ENCODE data around the gene IQSEC1.

The IQSEC1 gene

DNA sequence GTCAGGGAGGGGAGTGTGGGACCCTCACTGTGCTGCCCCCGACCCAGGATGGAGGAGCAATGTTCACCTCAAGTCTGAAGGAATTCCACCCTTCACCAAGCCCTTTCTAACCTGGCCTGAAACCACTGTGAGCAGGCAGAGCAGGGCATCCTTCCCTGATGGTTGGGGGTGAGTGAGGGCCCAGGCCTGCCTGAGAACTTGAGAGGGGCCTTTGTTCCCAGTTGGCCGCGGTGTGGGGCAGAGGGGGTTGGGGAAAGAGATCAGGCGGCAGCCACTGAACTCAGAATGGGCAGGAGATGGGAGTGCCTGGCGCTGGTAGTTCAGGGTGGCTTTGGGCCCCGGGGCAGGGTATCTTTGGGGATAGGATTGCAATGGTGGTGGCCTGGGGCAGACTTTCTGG, 128.4 kb downstream of the IQSEC1 start:
- no peak for DNase-seq

DNA sequence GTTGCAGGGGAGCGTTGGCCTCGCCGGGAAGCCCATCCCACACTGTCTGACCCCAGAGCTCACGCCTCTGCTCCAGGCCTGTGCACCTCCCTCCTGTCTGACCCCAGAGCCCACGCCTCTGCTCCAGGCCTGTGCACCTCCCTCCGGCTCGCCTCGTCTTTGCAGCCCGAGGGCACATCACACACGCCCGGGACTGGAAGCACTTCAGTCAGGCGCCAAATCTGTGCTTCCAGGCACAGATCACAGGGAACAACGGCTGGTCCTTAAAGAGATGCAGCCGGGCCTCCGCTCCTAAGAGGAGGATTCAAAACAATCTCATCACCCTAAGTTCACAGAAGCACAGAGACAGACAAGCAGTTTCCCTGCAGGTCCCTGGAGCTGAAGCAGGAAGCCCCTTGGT, 128.8 kb downstream of the IQSEC1 start:
- DNase-seq: no peak

DNA sequence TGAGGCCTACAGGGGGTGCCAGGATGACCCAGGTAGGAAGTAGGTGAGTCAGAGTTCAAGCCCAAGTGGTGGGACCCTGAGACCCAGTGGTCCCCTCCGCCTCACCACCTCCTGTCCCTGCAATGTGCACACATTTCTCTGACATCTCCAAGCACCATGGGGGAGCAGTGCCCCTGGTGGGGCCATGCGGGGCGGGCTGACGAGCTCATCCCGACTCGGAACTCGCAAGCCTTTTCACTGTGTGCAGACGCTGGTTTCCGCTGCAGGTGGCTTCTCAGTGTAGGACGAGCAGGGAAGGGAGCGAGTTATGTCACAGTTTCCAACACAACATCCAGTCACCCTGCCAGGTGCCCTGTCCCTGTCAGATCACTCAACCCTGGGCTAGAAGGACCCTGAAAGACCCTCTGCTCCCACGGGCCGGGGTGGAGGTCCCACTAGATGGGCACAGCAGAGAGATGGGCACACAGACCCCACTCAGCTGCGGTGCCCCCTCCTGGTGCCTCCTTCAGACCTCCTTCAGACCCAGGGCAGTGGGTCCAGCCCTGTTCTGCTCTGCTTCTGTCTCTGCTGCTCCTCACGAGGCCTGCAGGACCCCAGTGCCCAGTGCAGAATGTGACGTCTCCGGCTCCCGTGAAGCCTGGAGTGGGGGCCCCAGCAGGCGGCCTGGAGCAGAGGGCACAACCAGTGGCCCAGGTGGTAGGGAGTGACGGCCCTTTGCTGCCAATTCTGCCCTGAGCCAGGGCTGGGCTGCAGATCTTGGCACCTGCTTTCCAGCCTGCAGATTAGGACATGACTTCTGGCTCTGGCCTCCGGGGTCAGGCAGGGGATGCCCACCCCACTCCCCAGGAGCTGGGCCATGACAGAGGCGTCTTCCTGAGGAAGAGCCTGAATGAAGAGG, 129.9 kb downstream of the IQSEC1 start:
- no peak for DNase-seq

DNA sequence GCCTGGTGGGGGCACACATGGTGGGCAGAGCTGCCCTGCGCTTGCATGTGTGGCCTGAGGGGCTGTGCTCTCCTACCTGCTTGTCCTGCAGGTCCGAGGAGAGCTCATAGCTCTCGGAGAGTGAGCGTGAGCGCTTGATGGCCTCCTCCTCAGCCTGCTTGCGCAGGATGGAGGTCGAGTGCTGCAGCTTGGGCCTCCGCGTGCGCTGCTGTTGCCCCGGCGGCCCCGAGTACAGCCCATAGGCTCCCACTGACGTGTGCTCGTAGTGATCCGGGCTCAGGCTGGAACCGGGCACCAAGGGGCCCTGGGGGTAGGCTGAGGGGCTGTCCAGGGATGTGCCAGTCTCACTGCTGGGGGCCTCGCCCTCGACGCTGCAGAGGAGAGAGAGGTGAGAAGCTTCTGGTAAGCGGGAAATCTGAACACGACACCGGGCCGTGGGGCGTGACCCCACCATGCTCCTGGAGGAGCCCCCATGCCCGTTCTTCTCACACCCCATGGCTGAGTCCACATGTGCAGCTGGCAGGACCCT, 131.7 kb downstream of the IQSEC1 start:
- DNase-seq: no peak

DNA sequence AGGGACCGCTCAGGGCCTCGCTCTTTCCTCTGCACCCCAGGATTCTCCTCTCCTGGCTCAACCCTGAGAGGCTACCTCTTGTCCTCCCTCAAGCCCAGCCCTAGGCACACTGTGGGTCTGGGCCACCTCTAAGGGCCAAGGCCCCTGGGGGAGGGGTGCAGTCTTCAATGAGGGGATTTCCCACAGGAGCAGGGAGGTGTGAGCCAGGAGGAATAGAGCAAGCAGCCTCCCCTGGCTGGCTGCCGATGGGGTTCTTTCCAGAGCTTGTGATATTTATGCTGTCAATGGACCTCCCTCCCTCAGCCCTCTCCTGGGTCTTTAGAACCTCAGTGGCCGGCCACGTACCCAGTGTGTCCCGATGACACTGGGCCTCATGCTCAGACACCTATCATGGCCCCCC, 132.4 kb downstream of the IQSEC1 start:
- no peak for DNase-seq

DNA sequence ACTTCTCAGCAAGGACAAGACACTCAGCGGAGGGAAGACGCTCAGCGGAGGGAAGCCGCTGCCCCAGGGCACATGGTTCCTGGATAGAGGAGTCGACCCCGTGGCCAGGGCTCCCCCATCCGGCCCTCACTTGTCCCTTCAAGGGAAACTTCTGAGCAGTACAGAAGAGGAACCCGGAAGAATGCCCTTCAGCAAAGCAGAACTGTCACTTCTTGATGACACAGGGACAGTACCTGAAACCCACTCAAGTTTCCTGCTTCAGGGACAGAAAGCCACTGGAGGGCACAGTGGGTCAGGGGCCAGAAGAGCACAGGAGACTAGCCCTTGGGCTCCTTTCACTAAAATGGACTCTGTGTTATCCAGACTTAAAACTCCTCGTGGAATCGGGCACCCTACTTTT, 134.1 kb downstream of the IQSEC1 start:
- no peak for DNase-seq

DNA sequence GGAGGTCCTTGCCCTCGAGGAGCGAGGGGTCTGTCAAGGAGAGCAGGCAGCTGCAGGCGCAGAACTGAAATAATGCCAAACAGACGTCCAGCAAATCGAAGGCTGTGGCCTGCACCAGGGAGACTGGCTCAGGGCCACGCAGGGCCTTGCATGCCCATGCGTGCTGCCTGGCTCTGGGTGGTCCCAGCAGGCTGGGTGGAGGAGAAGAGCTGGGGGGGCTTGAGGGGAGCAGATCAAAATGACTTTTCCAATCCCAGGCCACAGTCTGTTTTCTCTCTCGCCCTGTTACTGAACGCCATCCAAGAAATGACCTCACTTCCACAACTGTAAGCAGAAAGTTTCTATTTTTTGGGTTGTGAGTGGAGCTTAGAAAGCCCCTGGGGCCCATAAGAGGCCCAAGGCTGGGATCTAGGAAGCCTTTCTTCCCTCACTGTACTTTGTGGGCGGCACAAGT, 134.9 kb downstream of the IQSEC1 start:
- no peak for DNase-seq

DNA sequence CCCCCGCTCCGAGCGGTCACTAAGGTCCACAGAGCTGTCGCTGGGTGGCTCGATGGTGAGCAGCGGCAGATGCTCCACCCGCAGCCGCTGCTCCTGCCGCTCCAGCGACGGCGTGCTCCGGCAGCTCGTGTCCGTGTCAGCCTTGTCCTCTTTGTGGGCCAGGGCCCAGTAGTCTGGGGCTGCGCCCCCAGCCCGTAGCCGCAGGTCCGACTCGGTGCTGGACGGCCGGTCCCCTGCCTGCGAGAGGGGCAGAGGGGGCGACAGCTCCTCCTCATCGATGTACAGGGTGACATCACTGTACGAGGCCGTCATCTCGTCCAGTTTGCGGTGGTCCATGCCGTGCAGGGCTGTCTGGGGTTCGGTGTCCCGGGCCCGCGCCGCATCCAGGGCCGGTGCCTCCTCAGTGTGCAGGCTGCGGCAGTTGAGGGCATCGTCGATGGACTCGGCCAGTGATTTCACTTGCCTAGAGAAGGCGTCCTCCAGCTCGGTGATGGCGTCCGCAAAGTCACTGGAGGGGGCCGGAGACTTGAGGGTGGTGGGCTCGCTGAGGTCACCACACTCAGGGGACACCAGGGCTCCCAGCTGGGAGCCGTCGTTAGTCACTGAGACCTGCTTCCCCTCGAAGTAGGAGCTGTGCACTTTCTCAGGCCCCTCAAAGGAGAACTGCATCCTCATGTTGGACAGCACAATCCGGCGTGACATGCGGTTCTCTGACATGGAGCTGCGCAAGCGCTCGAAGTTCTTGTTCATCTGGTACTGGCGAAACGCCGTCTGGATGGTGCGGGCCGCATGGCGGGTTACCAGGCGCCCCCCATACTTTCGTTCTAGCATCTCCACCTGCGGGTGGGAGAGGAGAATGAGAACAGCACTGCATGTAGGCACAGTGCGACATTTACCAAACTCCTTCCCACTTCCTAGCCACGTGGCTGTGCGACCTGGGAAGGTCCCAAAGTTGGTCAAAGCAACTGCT, 137.1 kb downstream of the IQSEC1 start:
- no peak for DNase-seq

DNA sequence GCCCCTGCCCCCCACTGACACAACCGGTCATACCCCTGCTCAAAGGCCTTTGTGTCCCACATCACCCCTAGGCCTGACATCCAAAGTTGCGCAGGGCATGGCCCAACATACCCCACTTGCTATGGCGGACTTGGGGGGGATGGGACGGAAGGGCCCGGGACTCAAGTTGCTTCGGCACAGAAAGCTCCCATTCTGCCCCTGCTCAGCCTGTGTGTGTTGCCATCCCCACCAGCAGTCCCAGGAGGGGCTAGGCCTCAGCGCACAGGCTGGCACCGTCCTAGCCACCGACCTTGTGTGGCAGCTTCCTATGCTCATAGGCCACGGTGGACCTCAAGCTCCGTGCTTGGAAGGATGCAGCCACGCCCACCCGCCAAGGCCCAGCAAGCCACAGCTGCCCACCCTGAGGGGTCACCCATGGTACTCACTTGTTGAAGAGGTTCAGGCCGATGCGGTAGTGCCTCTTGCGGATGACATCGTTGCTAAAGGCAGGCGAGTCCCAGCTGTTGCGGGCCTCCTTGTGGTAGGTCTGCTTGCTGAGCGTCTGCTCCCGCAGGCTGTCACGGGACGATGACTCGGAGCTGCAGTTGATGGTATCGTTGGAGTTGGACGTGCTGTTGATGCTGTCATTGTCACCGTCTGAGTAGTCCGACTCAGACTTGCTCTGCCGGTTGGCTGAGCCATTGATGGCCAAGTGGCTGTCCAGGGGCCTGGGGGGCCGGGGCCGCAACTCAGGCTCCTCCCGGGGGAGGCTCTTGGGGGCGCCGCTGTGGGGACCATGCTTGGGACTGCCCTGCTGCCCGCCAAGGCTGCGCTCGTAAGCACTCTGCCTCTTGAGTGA, 138.0 kb downstream of the IQSEC1 start:
- no peak for DNase-seq

DNA sequence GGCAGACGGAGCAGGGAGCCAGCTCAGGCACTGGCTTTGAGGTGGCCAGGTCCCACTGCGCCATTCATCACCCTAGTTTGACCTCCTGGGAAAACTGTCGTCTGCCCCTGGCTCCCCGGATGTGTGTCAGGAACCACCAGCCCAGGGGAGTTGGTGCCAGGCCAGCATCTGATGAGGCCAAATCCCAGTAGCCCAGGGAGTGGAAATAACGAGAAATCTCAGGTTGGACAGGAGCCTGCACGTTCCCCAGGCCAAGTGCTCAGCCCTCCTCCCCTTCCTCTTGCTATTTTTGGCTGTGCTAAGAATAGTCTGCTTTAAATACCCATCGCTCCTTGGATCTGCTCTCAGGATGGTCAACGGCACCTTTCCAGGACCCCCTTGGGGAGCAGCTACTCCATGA, 138.8 kb downstream of the IQSEC1 start:
- DNase-seq: no peak

DNA sequence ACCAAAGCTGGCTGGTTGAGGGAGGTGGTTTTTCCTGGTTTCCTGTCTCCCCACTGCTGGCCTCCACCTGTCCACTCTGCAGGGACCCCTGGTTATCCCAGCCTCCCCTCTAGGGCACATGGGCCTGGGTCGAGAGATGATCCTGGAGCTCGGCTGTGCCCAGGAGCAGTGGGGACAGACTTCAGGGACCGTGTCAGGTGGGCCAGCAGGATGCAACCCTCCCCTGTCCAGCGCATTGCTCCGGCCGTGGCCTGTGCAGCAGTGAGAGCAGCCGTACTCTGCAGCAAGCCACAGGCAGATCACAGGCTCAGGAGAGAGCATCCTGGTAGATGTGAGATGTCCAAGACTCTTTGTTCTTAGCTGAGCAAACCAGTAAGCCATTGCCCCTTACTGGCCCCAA, 139.3 kb downstream of the IQSEC1 start:
- DNase-seq: no peak

DNA sequence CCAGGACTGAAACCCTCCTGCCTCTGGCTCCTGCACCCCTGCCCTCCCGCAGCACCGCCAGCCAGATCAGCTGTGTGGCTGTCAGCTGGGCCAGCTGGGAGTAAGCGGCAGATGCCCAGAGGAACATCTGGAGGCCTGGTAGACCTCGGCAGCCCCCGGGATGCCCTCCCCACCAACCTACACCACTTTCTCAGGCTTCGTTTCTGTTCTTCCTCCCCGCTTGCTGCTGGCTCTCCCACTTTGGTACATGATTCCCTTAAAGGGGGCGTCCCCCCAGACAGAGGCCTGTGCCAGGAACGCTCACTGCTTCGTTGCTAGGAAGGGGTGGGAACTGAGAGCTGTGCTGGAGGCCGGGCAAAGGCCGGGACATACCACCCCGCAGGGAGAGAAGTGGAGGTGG, 140.5 kb downstream of the IQSEC1 start:
- DNase-seq: no peak

DNA sequence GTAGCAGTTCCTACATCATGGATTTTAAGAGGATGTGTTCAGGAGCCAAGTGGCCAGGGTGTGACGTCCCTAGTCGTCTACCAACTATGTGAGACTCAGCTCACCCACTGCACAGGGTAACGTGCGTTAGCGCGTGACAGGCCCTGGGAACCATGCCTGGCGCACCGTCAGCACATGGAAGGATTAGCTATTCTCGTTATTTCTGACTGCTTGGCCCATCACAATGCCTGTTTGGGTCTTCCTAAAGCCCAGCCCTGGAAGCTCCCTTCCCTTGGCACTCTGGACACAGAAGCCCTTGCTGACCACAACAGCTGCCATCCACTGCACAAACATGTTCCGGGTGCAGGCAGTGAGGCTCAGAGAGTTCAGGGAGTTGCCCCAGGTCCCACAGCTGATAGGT, 140.9 kb downstream of the IQSEC1 start:
- no peak for DNase-seq

DNA sequence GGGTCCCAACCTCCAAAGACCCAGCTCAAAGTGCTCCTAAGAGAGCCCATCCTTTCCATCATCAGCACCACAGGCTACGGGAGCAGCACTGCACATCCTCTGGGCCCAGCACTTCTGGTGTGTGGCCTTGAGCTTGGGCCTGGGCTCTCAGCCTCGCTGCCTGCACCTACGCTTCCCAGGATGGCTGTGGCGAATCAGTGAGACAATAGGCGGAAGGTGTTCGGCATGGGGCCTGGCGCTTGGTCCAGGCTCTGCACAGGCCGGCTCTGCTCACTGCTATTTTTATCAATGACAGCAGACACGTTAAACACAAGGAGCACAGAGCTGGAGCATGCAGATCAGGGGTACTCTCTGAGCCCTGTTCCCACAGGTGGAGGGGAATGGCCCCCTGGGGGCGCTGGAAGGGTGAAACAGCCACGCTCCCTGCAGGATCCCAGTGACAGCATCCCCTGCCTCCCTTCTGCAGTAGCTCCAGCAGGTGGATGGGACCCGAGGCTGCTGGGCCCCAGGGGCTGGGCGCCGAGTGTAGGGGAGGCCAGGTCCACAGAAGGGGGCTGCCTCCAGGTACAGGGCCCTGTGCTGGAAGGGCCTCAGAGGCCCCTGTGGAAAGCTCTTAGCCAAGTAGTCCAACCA, 141.8 kb downstream of the IQSEC1 start:
- no peak for DNase-seq

DNA sequence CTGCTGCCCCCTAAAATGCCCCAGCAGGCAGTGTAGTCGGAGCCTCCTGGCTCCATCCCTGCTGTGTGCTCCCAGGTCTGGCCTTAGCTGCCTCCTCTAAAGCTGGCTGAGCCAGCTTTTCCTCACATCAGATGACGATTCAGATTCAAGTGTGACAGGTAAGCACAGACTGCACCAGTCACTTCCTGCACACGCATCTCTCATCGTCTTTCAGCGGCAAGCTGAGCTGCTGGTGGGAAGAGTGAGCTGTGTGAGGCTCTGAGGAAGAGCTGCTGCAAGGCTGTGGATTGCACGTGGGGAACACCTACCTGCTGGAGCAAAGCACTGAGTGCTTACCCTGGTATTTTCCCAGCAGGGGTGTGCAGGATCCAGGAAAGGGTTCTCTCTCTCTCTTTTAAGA, 143.4 kb downstream of the IQSEC1 start:
- DNase-seq: no peak

DNA sequence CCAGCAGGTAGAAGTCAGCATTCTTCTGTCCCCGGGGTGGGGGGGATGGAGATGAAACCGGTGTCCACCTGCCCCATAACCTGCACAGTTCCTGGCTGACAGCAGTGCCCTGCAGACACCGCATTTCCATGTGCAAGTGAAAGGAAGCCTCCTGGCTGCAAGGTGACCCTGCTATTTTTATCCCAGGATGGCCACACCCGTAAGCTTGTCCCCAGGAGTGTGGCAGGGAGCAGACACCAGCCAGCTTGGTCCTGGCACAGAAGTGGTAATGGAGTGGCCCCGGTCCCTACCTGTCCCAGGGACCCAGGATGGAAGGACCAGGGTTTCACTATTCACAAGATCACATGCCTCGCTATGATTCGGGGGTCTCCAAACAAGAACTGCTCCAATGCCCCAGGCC, 146.6 kb downstream of the IQSEC1 start:
- no peak for DNase-seq

DNA sequence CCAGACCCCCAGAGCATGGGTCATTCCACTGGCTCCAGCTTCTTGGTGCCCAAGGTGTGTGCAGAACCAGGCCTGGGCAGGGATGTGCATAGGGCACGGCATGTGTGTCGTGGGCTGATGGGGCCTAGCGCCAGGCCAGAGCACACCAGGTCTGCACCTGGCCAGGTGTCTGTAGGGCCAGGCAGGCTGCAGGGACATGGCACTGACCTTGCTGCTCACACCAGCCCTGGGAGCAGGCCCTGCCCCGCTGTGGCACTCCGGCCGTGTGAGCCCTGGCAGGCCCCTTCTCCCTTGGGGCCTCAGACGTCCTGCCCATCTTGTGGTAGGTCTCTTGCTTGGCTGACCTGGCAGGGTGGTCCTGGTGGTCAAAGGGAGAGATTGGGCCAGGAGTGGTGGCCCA, 147.6 kb downstream of the IQSEC1 start:
- DNase-seq: no peak

DNA sequence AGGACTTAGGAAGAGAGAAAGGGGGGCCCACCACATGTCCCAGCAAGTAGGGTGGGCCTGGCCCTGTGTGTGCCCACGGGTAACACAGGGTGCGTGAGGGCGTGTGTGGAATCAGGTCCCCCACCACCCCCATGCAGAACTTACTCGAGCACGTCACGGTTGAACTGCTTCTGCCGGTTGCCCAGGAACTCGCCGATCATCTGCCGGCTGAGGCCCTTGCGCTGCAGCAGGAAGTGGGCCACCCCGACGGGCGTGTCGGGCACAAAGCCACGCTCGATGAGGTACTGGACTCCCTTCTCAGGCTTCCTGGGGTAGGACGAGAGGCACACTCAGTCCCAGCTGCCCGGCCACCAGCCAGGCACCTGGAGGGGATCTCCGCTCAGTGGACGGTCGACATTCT, 148.8 kb downstream of the IQSEC1 start:
- DNase-seq: no peak

DNA sequence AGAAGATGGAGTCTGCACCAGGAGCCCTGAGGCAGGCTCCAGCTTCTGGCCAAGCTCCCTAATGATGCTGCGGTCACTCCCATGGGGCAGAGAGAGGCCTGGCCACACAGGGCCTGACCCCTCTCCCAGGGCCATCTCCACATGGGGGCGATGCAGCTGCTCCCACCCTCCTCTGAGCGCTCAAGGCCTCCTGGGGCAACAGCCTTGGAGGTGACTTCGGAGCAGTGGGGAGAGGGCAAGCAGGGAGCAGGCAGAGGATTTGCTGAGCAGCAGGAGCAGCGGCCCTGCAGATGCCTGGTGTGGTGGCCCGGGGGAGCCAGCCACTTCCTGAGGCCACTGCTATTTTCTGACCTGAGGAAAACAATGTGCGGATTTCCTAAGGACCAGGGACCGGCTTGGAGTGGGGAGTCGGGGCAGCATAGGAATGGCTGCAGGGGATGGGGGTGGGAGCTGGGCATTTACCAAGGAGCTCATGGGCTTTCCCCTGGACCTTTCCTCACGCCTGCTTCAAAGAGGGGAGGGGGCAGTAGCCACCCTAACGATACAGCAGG, 150.3 kb downstream of the IQSEC1 start:
- no peak for DNase-seq

DNA sequence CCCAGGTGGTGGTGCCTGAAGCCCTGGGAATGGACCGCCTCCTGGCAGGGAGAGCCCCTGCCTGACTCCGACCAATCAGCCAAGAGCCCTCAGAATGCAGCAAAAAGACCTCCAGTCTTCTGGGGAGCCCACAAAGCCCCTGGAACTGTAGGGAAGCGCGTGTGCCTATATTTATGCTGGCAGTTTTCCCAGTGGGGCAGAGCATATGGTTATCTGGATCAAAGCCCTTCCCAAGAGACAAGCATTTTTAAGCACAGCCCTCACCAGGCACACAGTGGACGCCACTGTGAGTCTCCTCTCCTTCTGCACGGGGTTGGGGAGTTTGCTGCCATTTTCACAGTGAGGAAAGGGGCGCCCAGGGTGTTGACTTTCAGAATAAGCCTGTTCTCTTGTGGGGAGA, 150.9 kb downstream of the IQSEC1 start:
- DNase-seq: no peak

DNA sequence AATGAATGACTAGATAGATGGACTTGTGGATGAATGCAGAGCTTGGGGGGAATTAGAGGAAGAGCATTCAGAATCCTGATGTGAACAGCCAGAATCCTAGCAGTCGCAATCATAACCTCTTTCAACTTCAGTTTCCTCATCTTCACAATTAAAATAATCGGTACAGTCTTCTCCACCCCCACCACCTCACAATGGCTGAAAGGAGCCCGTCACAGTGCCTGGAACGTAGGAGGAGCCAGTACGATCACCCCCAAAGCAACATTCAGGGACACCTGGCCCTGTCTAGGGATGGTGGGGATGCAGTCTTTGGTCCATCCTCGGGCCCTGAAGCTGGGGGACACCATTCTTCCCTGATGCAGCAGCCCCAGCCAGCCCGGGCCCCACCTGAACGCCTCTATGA, 151.5 kb downstream of the IQSEC1 start:
- DNase-seq: no peak

DNA sequence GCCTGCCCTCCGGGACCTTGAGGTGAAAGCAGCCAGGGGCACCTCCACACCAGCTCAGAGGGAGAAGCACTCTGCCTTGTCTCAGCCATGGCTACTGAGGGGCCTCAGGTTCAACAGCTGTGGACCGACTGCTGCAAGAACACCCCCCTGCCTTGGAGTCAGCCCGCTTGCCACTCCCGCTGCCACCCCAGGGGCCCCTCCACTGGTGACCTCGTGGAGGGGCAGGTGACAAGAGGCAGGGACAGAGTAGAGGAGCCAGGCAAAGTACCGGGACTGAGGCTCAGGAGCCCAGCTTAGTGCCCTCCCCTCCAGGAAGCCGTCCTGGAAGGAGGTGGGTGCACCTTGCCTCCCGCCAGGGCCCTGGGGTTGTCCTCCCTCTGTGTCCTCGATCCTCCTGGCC, 152.3 kb downstream of the IQSEC1 start:
- DNase-seq: no peak
